ENCODE measurements around the gene TXN.
A peak's percentile ranks its signal among the peaks of the same experiment; 100 is the strongest.
"Not testable (repeated sequence)": the region's sequence is repeated elsewhere in the genome, so short reads cannot be mapped to it uniquely, and the experiment has no call there.

Gene TXN

GRCh38 chr9:110257956-110258355, 1.6 kb upstream of the TXN start:
- peak overlapping the region; percentile 90 for H3K27ac ChIP-seq
- DNase-seq (ENCODE audit: low read depth, low spot score) = no peak

DNA sequence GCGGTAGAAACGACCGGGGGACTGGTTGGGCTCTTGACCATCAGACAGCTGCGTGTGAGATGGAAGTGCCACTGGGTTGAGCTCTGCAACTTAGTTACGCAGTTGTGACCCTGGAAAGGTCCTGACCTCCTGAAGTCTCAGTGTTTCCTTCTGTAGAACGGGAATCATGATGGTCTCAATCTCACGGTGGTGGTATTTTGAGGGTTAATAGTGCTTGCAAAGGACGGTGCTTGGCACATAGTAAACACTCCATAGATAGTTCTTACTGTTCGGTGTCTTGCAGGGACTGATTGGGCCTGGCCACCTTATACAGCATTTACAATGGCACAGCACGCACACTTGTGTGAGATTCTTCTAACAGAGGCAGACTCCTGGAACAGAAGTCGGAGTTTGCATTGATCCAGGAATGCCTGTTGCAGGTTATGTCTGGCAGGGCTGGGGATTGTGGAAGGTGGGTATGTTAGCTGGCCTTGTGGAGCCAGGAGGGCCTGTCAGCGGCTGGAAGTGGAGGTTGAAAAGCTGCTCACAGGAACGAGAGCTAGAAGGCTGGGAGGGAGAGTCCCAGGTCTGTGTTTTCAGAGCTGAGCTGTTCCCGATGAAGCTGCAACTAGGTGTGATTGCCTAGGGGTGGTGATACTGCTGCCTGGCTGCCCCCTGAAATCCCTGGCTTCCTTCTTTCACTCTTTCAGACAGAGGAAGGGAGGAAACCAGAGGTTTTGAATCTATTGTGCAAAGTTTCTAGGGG, 962 bp upstream of the TXN start:
- peak overlapping the region; percentile 90 for H3K27ac ChIP-seq
- no peak for DNase-seq (ENCODE audit: low read depth, low spot score)

GRCh38 chr9:110255463-110256379, 586 bp downstream of the TXN start:
- peak overlapping the region; percentile 90 for H3K27ac ChIP-seq
- no peak for DNase-seq (ENCODE audit: low read depth, low spot score)

DNA sequence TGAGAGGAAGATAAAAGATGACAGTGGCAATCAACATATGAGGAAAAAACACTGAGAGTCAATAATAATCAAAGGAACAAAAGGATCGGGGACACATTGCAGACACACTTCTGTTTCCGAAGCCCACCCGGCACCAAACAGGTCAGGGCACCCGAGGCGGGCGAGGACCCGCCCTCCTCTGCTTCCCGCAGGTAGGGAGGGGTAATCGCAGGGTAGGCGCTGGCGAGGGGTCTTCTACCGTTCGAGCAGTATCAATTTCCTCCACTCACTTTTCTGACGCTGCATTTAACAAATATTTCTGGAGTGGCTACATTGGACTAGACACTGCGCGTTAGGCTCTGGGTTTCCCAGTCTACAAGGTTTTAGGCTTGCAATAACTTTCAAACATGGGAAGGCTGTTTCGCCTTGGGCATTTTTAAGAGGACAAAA, 1.3 kb downstream of the TXN start:
- H3K27ac ChIP-seq = peak overlapping the region; percentile 90
- DNase-seq (ENCODE audit: low read depth, low spot score) = no peak

- no peak for DNase-seq (ENCODE audit: low read depth, low spot score)
- peak overlapping the region; percentile 90 for H3K27ac ChIP-seq
Observed at GRCh38 chr9:110254500-110254899, 1.8 kb downstream of the TXN start.

GRCh38 chr9:110252509-110253139, 3.7 kb downstream of the TXN start:
- DNase-seq (ENCODE audit: low read depth, low spot score) = no peak
- no peak overlapping the region for H3K27ac ChIP-seq

- not testable (repeated sequence) for H3K27ac ChIP-seq; DNase-seq (ENCODE audit: low read depth, low spot score)
Observed at GRCh38 chr9:110251770-110252169, 4.5 kb downstream of the TXN start.

DNA sequence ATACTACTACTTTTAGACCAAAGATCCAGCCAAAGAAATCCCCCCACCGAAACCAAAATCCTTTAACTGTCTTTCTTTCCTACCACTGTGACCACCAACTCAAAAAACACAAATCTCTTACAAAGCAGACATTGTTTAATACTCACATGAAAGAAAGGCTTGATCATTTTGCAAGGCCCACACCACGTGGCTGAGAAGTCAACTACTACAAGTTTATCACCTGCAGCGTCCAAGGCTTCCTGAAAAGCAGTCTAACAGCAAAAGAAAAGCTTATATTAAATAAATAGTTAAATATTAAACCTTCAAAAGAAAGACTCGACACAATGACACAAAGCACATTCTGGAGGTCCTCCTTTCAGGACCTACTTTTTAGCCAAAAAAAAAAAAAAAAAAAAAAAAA, 5.1 kb downstream of the TXN start:
- H3K27ac ChIP-seq = no peak overlapping the region
- no peak for DNase-seq (ENCODE audit: low read depth, low spot score)

DNA sequence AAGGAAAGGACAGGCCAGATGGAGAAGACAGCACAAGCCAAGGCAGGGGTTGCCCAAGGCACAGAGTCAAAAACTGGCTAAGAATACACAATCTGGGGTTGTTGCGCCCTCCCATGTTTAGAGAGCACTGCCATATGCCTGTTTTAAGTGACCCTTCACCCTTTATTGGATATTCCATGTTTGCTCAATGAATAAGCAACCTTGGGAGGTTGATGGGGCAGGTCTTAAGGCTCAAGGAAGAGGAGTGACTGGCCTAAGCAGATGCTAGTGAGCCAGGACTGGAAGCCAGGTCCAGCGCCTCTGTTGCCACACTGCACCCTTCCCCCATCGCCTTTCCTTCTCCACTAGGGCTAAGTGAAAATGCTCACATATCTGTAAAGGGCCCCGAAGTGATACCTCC, 6.7 kb downstream of the TXN start:
- no peak for DNase-seq (ENCODE audit: low read depth, low spot score)
- no peak overlapping the region for H3K27ac ChIP-seq

DNA sequence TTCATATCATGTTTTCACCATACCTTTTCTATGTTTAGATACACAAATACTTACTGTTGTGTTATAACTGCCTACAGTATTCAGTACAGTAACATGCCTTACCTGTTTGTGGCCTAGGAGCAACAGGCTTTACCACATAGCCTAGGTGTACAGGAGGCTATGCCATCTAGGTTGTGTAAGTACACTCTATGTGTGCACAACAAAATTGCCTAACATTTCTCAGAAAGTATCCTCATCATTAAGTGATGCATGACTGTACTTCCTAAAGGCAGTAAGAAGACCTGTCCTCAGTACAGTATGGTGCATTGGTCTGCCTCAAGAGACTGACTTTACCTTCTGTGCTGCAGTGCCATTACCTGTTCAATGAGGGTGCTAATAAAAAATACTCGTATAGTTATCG, 7.9 kb downstream of the TXN start:
- H3K27ac ChIP-seq = no peak overlapping the region
- no peak for DNase-seq (ENCODE audit: low read depth, low spot score)

DNA sequence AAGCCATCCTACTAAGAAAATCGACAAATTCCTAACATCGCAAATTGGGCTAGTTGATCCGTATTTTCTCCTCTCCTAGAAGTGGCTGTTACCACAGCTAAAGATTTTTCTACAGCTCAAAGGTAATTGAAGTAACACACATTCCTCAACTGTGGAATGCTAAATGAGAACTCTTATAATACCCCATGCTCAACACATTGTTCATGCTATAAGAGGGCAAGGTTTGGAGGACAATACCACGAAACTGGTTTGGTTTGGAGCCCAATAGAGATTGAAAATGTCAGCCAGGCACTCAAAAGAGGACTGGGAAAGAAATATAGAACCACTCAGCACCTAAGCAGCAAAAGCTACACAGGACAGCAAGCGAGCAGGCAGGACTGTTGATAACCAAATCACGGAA, 10.1 kb downstream of the TXN start:
- no peak for DNase-seq (ENCODE audit: low read depth, low spot score)
- no peak overlapping the region for H3K27ac ChIP-seq

DNA sequence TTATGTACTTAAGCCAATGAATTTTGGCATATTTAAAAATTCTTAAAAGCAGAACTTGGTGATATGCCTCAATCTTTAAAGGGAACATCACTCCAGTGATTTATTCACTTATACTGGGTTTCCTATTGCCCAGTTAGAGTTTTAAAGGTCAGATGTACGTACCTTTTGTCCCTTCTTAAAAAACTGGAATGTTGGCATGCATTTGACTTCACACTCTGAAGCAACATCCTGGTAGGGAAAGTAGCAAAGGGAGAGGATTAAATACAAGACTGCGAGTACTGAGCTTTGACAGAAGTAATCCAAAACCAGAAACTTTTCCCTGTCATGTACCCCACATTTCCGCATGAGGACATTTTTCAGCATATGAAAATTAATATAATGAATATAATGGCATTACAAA, 11.7 kb downstream of the TXN start:
- no peak for DNase-seq (ENCODE audit: low read depth, low spot score)
- no peak overlapping the region for H3K27ac ChIP-seq

- peak overlapping the region; percentile 77 for H3K27ac ChIP-seq
- no peak for DNase-seq (ENCODE audit: low read depth, low spot score)
Observed at GRCh38 chr9:110241858-110242321, 14.4 kb downstream of the TXN start.

DNA sequence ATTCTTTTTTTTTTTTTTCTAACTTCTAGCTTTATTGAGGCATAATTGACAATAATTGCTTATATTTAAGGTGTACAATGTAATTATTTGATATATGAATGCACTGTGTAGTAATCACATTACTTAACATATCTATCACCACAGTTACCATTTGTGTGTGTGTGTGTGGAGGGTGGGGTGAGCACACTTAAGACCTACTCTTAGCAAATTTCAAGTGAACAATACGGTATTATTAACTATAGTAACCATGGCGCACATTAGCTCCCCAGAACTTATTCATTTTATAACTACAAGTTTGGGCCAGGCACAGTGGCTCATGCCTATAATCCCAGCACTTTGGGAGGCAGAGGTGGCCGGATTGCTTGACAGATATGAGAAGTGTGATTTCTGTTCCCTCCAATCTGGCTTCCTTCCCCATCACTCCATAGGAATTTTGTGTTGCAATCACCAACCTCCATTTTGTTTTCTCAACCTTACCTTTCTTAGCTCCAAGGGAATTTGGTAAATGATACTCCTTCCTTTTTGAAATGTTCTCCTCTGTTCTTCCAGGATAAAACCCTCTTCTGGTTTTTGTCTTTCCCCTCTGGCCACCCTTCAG, 14.9 kb downstream of the TXN start:
- no peak for DNase-seq (ENCODE audit: low read depth, low spot score)
- H3K27ac ChIP-seq = peak overlapping the region; percentile 77

GRCh38 chr9:110240198-110240597, 16.1 kb downstream of the TXN start:
- no peak for DNase-seq (ENCODE audit: low read depth, low spot score)
- H3K27ac ChIP-seq = no peak overlapping the region

DNA sequence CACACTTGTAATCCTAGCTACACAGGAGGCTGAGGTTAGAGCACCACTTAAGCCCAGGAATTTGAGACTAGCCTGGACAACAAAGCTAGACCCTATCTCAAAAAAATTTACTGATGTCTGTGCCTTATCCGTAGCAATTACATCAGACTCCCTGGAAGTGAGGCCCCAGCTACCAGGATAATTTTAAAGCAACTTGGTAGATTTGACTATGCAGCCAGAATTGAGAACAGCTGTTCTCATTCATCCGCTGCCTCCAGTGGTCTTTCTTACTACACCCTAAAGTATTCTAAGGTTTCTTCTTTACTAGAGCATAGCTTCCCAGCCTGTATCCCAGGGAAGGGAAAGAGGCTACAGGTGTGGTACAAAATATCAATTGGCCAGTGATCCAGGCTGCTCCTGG, 28.0 kb downstream of the TXN start:
- DNase-seq (ENCODE audit: low read depth, low spot score) = no peak
- no peak overlapping the region for H3K27ac ChIP-seq

DNA sequence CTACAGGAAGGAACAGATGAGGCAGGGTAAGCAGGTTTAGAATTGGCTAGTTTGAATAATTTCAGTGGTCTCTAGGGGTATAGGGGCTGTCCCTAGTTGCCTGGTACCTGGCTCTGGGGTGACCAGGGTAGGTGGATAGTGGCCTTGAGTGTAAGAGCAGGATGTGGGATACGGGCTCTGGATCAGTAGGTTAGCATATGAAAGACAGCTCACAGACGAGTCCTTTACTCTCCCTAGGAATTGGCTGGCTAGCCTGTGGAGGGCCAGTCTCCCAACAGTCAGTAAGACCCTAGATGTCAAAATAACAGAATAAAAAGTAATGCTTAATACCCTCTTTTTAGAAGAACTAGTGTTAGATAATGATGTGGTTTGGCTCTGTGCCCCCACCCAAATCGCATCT, 31.7 kb downstream of the TXN start:
- no peak for DNase-seq (ENCODE audit: low read depth, low spot score)
- H3K27ac ChIP-seq = no peak overlapping the region

GRCh38 chr9:110220809-110221208, 35.5 kb downstream of the TXN start:
- no peak overlapping the region for H3K27ac ChIP-seq
- DNase-seq (ENCODE audit: low read depth, low spot score) = no peak

DNA sequence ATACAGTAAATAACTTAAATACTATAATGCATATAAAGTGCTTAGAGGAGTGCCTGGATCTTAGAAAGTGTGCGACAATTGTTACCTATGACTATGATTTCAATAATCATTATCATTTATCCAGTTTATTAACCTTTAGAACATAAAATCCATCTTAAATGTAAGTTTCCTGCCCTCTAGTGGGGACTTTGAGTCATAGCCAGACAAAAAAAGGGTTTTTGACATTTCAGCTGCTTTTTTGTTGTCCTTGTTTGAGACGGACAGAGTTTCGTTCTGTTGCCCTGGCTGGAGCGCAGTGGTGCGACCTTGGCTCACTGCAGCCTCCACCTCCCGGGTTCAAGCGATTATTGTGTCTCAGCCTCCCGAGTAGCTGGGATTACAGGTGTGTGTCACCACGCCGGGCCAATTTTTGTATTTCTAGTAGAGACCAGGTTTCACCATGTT, 38.6 kb downstream of the TXN start:
- DNase-seq (ENCODE audit: low read depth, low spot score) = no peak

DNA sequence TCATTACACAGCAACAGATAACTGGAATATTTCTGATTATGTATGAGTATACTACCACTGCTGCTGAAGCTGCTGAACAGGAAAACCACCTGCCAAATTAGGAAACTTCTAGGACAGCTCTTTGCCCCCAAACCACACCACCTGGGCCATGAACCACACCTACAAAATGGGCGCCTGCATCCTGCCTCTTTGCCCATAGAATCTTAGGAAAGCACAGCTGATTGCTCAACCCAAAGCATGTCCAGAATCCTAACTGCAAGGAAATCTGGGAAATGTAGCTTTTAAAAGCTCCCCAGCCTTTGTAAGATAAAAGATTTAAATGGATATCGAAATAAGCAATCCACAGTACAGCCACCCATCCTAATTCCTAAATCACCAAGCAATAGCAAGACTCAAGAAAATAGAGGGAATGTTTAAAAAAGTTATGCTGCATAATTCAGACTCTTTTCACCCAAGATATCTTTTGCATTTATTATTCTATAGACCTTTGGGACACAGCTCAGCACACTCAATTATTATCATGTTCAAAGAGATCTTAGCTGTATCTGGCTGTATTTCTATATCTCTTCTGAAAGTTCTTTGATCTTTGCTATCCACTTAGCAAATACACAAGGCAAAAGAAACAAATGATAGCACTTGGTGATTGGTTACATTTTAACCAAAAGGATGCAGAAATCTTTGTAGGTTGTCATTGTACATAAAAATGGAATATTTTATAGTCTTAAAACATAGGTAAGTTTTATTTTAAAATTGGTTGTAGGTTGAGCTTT, 41.5 kb downstream of the TXN start:
- H3K27ac ChIP-seq = no peak overlapping the region
- DNase-seq (ENCODE audit: low read depth, low spot score) = no peak

More for the DNA sequence above, 38.6 kb downstream of the TXN start:
- no peak overlapping the region for H3K27ac ChIP-seq
